Endodermal cell (in vitro differentiated cells): Measurements from ENCODE around the gene ZNF76. TPM values are rescaled to one million over a fixed set of nuclear protein-coding genes. Genes with fewer than 3 reads are reported as not detected.

Experiments
- DNase-seq: peaks from one replicate; pipeline ENCODE4 v3.0.0-alpha.2; 2017
- H3K27ac ChIP-seq: 2 replicates; pipeline ENCODE4 v1.5.1; 2013; ENCODE audit warnings: mild to moderate bottlenecking, low read depth, low read length, moderate library complexity
- H3K27me3 ChIP-seq: 2 replicates; pipeline ENCODE4 v1.6.1; 2013; ENCODE audit warnings: mild to moderate bottlenecking, low read length, moderate library complexity; ENCODE audit not compliant: insufficient read depth, control insufficient read depth, poor library complexity, severe bottlenecking
- H3K36me3 ChIP-seq: 2 replicates; pipeline ENCODE4 v1.7.0; 2013; ENCODE audit warnings: mild to moderate bottlenecking, low read length, moderate library complexity; ENCODE audit not compliant: control insufficient read depth, insufficient read depth
- H3K4me1 ChIP-seq: one replicate; pipeline ENCODE4 v1.7.0; 2013; ENCODE audit warnings: low read length; ENCODE audit not compliant: control insufficient read depth, insufficient read depth
- H3K4me3 ChIP-seq: 2 replicates; pipeline ENCODE4 v1.5.1; 2013; ENCODE audit warnings: mild to moderate bottlenecking, low read length, moderate library complexity
- H3K9ac ChIP-seq: 2 replicates; pipeline ENCODE4 v1.6.1; 2013; ENCODE audit warnings: mild to moderate bottlenecking, low read length, moderate library complexity; ENCODE audit not compliant: poor library complexity, severe bottlenecking; ENCODE audit errors: extremely low read depth
- H3K9me3 ChIP-seq: 2 replicates; pipeline ENCODE4 v1.6.1; 2013; ENCODE audit warnings: mild to moderate bottlenecking, low read length, moderate library complexity; ENCODE audit not compliant: control insufficient read depth
- H3K27ac Mint-ChIP-seq: 2 replicates; pipeline ENCODE4 v1.8.0; 2020; ENCODE audit warnings: mixed read lengths
- H3K27me3 Mint-ChIP-seq: 2 replicates; pipeline ENCODE4 v1.8.0; 2021; ENCODE audit warnings: mild to moderate bottlenecking, mixed read lengths; ENCODE audit not compliant: insufficient read depth
- H3K36me3 Mint-ChIP-seq: 2 replicates; pipeline ENCODE4 v1.8.0; 2020; ENCODE audit warnings: low read depth, mixed read lengths
- H3K4me1 Mint-ChIP-seq: 2 replicates; pipeline ENCODE4 v1.8.0; 2020; ENCODE audit warnings: mixed read lengths
- H3K4me3 Mint-ChIP-seq: 2 replicates; pipeline ENCODE4 v1.8.0; 2020; ENCODE audit warnings: mild to moderate bottlenecking, moderate library complexity, mixed read lengths
- H3K9me3 Mint-ChIP-seq: 2 replicates; pipeline ENCODE4 v1.8.0; 2020; ENCODE audit warnings: mild to moderate bottlenecking, mixed read lengths
- WGBS, 2 experiments: methylation state at CpG; one replicate each; pipeline versions ENCODE4 v1.1.5 to v1.1.7; 2013; ENCODE audit warnings: missing lambda C conversion rate in 2 of 2, mixed read lengths in 1 of 2; ENCODE audit not compliant: insufficient coverage in 1 of 2, insufficient read length in 1 of 2; 5-methylcytosine and 5-hydroxymethylcytosine counted together
- long read RNA-seq, 4 experiments: library from polyadenylated mRNA in 2 of 4; library from RNA in 1 of 4; library from capped mRNA in 1 of 4; stranded (forward) in 3 of 4; unstranded in 1 of 4; transcript quantifications; one replicate each; pipeline ENCODE4 v2.0.0, GENCODE V29; 2020 to 2021; ENCODE audit warnings: inconsistent platforms in 1 of 4
- polyA plus RNA-seq, 2 experiments: library from polyadenylated mRNA; stranded (reverse); fragments of 50-300 nt; gene quantifications; one replicate each; pipeline ENCODE4 v1.2.3, GENCODE V29; 2013
- total RNA-seq, 2 donors: library from RNA; stranded (reverse); fragmentation: NEBNext Ultra II Directional in 1 of 2; extraction: Animal tissue kit (Norgen Biotek cat#: 25700) in 1 of 2; gene quantifications; 2 replicates in 1 of 2; 3 replicates in 1 of 2; pipeline ENCODE4 v1.2.1, GENCODE V29; 2021
- TF ChIP-seq, protein P1 (sequence below): fragments of 200-600 bp; sonication (generic); conservative IDR thresholded peaks from 2 replicates; pipeline ENCODE4 v1.5.0; 2021; ENCODE audit warnings: antibody characterized with exemption, mild to moderate bottlenecking

ZNF76 gene
- total RNA-seq: 10 to 100 TPM; 39.0 to 42.9 TPM
- polyA plus RNA-seq (2013, experiment 1 of 2): 46.7 TPM
- polyA plus RNA-seq (2013, experiment 2 of 2): 38.9 TPM
- long read RNA-seq, experiment 1, partial matches to known transcripts: 8 of 16 reads
- long read RNA-seq, experiment 1, other reads (novel, unspliced or antisense): 5 of 16 reads
- long read RNA-seq, experiment 2, transcript ZNF76-202 (13 exons, 2,447 nt): minor isoform, 13 of 105 reads
- long read RNA-seq, experiment 2, transcript ZNF76-203 (14 exons, 2,716 nt): major isoform, 21 of 105 reads
- long read RNA-seq, experiment 2, partial matches to known transcripts: 9 of 105 reads
- long read RNA-seq, experiment 2, other reads (novel, unspliced or antisense): 62 of 105 reads
- long read RNA-seq, experiment 3, transcript ZNF76-202 (13 exons, 2,447 nt): major isoform, 51 of 191 reads
- long read RNA-seq, experiment 3, transcript ZNF76-203 (14 exons, 2,716 nt): minor isoform, 47 of 191 reads
- long read RNA-seq, experiment 3, partial matches to known transcripts: 16 of 191 reads
- long read RNA-seq, experiment 3, other reads (novel, unspliced or antisense): 74 of 191 reads
- long read RNA-seq, experiment 4, partial matches to known transcripts: 4 of 6 reads
- long read RNA-seq, experiment 4, other reads (novel, unspliced or antisense): 1 of 6 reads

DNA sequence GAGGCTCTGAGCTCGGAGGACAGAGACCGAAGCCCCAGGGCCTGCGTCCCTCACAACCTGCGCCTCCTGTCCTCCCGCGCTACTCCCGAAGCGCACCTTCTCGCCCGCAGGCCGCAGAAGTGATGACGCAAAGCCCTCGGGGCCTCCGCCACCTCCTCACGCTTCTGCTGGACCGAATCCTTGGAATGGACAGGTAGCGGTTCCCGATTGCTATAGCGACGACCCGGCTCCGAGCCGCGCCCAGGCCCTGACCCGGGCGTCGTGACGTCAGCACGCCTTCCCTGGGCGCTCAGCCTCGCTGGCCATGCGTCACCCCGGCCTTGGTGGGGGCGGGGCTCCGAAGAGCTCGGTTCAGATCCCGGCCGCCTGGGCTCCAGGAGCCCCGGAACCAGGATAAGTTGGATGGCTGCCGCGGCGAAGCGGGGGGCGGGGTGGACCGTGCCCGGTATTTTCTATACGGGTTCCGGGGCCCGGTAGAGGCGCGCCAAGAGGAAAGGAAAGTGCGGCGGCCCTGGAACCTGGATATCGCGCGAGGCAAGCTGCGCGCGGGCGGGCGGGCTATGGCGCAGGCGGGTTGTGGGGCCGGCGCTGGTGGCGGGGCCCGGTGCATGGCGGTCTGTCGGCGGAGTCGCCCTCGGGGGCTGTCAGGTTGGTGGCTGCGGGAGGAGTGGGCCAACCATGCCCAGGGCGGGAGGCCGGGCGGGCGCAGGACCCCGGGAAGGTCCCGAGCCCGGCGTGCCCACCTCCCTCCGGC is at the start of gene ZNF76:
Gene ZNF76, plus strand, starts transcription at position 542 of the 754 bp plus-strand sequence. CDS start 21,417 bp downstream, outside the sequence.
- Histone ChIP-seq H3K36me3 (no peaks in the 10 kb centered on the region), H3K4me3 (peak within 1 kb of the TSS; percentile 94), H3K4me1 (peaks cover 27% of the 10 kb centered on the region), H3K27me3 (no peaks in the 10 kb centered on the region), H3K9ac (peak within 1 kb of the TSS; percentile 89), H3K9me3 (no peaks in the 10 kb centered on the region), H3K27ac (peak within 1 kb of the TSS; percentile 83)
- DNase-seq: peak; percentile 99
- 0% methylated on average over 32 to 82 of the region's 82 CpGs for whole genome bisulfite sequencing, 2 experiments
- peaks cover 40% of the 10 kb centered on the region for H3K4me1 Mint-ChIP-seq
- H3K9me3 Mint-ChIP-seq: no peaks in the 10 kb centered on the region
- TF ChIP-seq, protein P1, sequence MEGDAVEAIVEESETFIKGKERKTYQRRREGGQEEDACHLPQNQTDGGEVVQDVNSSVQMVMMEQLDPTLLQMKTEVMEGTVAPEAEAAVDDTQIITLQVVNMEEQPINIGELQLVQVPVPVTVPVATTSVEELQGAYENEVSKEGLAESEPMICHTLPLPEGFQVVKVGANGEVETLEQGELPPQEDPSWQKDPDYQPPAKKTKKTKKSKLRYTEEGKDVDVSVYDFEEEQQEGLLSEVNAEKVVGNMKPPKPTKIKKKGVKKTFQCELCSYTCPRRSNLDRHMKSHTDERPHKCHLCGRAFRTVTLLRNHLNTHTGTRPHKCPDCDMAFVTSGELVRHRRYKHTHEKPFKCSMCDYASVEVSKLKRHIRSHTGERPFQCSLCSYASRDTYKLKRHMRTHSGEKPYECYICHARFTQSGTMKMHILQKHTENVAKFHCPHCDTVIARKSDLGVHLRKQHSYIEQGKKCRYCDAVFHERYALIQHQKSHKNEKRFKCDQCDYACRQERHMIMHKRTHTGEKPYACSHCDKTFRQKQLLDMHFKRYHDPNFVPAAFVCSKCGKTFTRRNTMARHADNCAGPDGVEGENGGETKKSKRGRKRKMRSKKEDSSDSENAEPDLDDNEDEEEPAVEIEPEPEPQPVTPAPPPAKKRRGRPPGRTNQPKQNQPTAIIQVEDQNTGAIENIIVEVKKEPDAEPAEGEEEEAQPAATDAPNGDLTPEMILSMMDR: peak; percentile 25
- H3K27ac Mint-ChIP-seq: peak within 1 kb of the TSS; percentile 98
- H3K27me3 Mint-ChIP-seq: no peaks in the 10 kb centered on the region
- H3K4me3 Mint-ChIP-seq: peak within 1 kb of the TSS; percentile 93
- peaks cover 1% of the 10 kb centered on the region for H3K36me3 Mint-ChIP-seq

DNA sequence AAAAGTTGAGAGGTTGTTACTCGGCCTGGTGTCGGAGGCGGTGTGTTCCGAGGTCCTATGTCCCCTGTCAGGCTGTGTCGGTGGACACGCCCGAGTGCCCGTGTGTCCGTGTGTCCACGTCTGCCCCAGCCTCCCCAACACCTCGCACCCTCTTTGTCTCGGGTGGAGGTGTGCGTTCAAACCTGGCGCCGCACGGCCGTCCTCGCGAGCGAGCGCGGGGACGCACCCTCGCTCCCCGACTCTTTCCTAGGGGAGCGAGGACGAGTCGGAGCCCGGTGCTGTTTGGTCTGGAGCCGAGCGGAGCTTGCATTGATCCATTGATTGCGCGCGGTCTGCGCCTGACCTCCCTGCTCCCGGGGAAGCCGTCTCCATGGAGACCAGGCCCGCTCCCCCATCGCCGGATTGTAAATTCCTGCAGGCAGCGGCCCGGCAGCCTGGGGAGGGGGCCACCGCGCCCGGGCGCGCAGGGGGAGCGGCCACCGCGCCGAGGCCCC is 46.2 kb upstream of the ZNF76 start:
- WGBS, 2 experiments: 0 to 5% methylated on average over 15 to 51 of the region's 51 CpGs
- Histone ChIP-seq H3K36me3 (no peaks in the 10 kb centered on the region), H3K4me3 (peak overlapping the region; percentile 79), H3K4me1 (peaks cover 20% of the 10 kb centered on the region), H3K27me3 (peaks cover 80% of the 10 kb centered on the region), H3K27ac (peak overlapping the region; percentile 76), H3K9ac (peak overlapping the region; percentile 32), H3K9me3 (no peaks in the 10 kb centered on the region)
- peak overlapping the region; percentile 57 for H3K4me3 Mint-ChIP-seq
- peak; percentile 89 for DNase-seq
- TF ChIP-seq, protein P1: no peak
- H3K27ac Mint-ChIP-seq: no peak overlapping the region
- H3K4me1 Mint-ChIP-seq: peaks cover 37% of the 10 kb centered on the region
- no peaks in the 10 kb centered on the region for H3K9me3 Mint-ChIP-seq
- no peaks in the 10 kb centered on the region for H3K36me3 Mint-ChIP-seq
- peaks cover 92% of the 10 kb centered on the region for H3K27me3 Mint-ChIP-seq
